NK-92 (cell line): ENCODE data around the gene MID1IP1.

Experiments used
- DNase-seq: peaks from one replicate; lab custom pipeline; 2025; ENCODE audit not compliant: unreplicated experiment; lab: John Stamatoyannopoulos, UW

MID1IP1 gene

GRCh38 chrX:38800981-38801845, at the start of gene MID1IP1:
MID1IP1 (plus strand) TSS chrX:38801459; CDS start chrX:38804947, 3,488 bp downstream.
- no peak for DNase-seq

DNA sequence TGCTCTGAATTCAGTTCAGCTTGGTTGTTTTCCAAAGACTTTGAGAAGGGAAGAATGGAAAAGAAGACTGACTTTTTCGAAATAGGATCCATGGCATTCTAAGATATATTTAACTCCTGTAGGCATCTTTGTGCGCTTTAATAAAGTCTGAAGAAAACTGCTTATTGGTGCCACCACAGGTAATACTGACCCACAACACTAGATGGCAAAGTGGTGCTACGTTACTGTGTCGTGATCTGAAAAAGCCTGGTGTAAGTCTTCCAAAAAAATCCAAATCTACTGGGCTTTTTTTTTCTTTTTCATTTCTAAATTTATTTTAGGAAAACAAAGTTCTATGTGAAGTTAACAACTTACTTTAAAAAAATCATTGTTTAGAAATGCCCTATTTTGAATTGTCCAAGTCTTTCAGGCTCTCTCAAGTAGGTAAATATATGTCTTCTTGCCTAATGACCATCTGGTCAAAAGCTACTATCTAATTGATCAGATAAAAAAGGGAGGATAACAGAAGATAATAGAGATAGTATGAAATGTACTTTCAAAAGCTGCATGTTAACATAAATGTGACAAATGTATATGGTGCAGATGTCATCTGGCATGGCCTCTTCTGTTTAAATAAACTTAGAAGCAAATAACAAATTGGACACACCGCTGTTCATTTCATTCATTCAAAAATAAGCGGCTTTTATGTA, 47.0 kb upstream of the MID1IP1 start:
- no peak for DNase-seq

DNA sequence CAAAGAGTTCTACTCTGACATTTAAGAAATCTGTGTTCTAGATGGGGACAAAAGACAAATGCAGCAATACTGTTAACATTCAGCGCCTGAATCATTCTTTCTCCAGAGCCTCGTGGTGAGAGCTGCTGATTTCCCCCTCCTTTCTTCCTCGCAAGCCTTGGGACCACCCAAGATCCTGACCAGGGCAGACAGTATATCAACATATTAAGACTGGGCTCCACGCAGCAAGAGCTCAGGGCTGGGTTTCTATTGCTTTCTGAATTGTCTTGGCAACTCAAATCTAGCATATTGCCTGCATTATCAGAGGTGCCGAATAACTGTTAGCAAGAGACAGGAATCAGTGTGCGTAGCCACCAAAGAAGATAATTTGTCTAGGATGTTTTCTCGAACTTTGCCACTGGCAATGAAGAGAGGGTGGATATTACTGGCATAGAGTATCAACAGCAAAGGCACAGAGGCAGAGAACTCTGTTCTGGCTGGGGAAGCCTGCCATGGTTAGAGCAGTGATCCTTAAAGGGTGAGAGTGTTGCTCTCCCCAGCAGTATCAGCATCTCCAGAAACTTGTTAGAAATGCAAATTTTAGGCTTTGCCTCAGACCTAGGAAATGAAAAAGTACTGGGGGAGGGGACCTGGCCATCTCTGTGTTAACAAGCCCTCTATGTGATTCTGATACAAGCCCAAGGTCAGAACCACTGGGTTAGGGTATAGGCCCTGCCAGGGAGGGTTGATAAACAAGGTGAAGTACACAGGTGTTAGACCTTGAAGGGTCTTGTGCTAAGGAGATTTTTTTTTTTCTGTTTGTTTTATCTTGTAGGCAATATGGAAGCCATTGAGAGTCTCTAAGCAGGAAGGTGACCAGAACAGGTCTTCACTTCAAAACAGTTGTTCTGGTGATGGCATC, 46.2 kb upstream of the MID1IP1 start:
- no peak for DNase-seq

DNA sequence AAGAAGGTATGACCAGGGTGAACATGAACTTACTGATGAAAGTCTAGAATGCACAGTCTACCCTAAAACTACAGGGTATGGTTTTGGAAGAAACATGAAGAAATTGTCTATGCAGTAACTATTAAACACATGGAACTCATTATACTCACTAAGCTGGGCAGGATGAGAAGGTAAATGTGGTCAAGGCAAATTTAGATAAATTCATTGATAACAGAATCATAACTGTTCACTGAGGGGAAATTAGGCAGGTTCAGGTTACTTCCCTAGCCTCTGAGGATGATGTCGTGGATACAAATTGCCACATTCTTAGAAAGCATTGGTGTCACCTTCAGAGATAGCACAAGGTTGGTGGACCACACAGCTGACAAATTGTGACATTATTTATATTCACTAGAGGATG, 40.4 kb upstream of the MID1IP1 start:
- DNase-seq, result no peak

- no peak for DNase-seq
Measured at GRCh38 chrX:38768079-38768478, 33.2 kb upstream of the MID1IP1 start.

GRCh38 chrX:38770152-38770551, 31.1 kb upstream of the MID1IP1 start:
- DNase-seq, result no peak

GRCh38 chrX:38774249-38774648, 27.0 kb upstream of the MID1IP1 start:
- DNase-seq, result no peak

DNA sequence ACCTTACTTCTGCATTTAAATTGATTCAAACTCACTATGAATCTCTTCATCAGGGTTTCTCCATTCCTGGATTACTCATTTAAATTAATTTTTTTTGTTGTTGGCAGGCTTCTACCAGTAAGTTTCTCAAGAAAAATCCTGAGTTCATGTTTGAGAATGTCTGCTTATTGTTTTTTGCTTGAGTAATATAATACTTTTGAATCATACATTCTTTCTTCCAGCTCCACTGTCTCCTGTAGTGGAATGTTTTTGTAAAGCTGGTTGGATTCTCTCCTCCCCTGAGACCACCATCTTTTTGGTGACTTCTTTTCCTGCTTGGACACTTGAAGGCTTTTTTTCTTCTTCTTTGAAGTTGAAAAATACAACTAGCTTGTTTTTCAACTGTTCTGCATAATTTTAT, 4.3 kb upstream of the MID1IP1 start:
- DNase-seq, result no peak

DNA sequence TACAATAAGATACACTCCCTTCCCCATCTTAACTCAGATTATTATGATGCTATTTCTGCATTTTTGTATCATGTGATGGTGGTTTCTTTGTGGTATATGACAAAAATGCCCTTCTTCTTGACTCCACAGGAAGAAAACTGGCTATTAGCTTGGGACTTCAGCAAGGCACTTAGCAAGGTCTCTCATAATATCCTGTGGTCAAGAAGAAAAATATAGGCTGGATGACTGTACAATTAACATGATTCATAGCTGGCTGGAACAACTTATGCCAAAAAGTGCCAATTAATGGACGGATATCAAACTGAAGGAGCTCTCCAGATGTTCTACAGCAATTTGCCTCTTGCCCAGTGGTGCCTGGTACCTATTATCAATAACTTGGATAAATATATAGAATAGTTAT, 2.3 kb upstream of the MID1IP1 start:
- no peak for DNase-seq

DNA sequence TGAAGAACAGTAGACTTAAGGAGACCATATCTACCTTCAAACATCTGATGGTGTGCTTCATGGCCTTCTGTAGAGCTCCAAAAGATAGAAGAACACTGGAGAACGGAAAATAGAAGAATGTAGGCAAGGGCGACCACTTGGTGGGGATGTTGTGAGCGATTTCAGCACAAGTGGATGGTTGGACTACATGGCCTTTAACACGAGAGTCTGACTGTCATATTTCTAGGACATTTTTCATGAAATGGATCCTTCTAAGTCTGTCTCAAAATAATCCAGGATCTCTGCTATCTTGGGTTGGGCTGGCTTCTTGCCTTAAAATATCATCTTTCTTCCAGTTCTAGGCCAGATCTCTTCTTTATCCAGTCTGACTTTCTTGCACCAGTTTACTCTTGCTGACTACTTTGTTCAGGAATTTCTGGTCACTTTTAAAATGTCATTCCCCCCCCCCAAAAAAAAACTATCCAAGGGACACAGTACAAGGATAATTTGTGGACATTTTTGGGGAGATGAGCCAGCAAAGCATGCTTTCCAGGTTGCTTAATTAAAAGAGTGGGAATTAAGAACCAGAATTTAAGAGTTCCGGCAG, 1.2 kb upstream of the MID1IP1 start:
- no peak for DNase-seq

DNA sequence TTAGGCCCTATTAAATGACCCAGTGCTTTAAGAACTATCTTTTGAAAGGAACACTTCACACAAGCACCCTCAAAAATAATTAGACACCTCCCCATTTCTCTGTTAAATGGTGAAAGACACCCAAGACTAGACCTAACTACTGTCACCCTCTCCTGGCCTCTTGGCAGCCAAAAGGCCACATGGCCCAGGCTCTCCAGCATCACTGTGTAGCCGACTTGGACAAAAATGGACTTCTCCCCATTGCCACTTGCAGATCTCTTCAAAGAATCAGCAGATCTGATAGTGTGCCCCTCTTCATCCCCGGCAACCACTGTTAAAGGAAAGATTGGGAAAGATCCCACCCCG, 2.0 kb downstream of the MID1IP1 start:
- no peak for DNase-seq

DNA sequence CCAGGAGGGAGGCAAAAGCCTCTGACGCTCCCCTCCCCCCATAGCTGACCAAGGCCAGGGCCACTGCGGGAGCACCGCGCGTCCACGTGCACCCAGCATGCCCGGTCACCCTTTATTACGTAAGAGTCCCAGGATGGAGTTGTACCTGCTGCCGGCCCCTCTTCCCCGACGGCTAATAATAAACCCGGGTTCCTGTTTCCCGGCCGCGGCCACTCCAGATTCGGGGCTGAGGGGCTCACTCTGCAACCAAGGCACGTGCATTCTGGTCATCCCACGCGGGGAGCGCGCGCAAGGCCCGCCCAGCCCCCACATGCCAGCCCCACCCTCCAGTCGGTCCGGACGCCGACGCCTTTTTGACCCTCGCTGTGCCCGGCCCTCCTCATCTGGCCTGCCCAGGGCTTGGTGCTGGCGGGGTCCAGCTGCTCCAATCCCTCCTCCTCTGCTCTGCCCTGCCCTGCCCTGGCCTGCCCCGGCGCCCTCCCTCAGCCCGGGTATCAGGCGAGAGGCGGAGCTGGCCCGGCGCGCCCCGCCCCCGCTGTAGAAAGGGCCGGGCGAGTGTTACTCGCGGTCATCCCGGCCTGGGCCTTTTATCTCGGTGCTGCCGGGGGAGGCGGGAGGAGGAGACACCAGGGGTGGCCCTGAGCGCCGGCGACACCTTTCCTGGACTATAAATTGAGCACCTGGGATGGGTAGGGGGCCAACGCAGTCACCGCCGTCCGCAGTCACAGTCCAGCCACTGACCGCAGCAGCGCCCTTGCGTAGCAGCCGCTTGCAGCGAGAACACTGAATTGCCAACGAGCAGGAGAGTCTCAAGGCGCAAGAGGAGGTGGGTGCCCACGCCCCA, 2.6 kb downstream of the MID1IP1 start:
- no peak for DNase-seq

GRCh38 chrX:38804432-38804681, 3.1 kb downstream of the MID1IP1 start:
- DNase-seq, result no peak

DNA sequence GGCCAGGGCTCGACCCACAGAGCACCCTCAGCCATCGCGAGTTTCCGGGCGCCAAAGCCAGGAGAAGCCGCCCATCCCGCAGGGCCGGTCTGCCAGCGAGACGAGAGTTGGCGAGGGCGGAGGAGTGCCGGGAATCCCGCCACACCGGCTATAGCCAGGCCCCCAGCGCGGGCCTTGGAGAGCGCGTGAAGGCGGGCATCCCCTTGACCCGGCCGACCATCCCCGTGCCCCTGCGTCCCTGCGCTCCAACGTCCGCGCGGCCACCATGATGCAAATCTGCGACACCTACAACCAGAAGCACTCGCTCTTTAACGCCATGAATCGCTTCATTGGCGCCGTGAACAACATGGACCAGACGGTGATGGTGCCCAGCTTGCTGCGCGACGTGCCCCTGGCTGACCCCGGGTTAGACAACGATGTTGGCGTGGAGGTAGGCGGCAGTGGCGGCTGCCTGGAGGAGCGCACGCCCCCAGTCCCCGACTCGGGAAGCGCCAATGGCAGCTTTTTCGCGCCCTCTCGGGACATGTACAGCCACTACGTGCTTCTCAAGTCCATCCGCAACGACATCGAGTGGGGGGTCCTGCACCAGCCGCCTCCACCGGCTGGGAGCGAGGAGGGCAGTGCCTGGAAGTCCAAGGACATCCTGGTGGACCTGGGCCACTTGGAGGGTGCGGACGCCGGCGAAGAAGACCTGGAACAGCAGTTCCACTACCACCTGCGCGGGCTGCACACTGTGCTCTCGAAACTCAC, 3.6 kb downstream of the MID1IP1 start:
- DNase-seq, result no peak

DNA sequence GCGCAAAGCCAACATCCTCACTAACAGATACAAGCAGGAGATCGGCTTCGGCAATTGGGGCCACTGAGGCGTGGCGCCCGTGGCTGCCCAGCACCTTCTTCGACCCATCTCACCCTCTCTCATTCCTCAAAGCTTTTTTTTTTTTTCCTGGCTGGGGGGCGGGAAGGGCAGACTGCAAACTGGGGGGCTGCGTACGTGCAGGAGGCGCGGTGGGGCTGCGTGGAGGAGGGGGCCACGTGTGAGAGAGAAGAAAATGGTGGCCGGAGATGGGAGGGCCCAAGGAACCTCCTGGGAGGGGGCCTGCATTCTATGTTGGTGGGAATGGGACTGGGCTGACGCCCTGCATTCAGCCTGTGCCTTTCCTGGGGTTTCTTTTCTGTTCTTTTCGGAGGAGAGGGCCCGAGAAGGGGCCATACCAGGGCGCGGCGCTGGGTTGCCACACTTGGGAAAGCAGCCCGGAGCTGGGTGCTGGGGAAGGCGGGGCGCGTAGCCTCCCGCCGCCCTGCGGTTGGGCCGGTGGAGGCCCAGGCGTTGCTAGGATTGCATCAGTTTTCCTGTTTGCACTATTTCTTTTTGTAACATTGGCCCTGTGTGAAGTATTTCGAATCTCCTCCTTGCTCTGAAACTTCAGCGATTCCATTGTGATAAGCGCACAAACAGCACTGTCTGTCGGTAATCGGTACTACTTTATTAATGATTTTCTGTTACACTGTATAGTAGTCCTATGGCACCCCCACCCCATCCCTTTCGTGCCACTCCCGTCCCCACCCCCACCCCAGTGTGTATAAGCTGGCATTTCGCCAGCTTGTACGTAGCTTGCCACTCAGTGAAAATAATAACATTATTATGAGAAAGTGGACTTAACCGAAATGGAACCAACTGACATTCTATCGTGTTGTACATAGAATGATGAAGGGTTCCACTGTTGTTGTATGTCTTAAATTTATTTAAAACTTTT, 4.5 kb downstream of the MID1IP1 start:
- no peak for DNase-seq

GRCh38 chrX:38806875-38807621, 5.8 kb downstream of the MID1IP1 start:
- DNase-seq, result no peak

- no peak for DNase-seq
Measured at GRCh38 chrX:38807873-38808272, 6.6 kb downstream of the MID1IP1 start.
